ENCODE measurements around the gene AUTS2. TPM values are rescaled to one million over a fixed set of nuclear protein-coding genes. Genes with fewer than 3 reads are reported as not detected.

The AUTS2 gene
- total RNA-seq, 1 donor from 2014 or later = 71.3 TPM

Small RNAs within 50 kb of the gene (small RNA-seq; reads per million reads assigned to genes)
- gene AC073873.1 = not detected
